GM19240 (cell line): Measurements from ENCODE around the gene CTRL.

Experiments used
- DNase-seq: peaks from one replicate; pipeline ENCODE4 v3.0.0; 2011; ENCODE audit warnings: low spot score; ENCODE audit not compliant: insufficient read length

Gene CTRL

GRCh38 chr16:67892375-67892774, 39.3 kb downstream of the CTRL start:
- no peak for DNase-seq

GRCh38 chr16:67888331-67888730, 43.3 kb downstream of the CTRL start:
- no peak for DNase-seq

DNA sequence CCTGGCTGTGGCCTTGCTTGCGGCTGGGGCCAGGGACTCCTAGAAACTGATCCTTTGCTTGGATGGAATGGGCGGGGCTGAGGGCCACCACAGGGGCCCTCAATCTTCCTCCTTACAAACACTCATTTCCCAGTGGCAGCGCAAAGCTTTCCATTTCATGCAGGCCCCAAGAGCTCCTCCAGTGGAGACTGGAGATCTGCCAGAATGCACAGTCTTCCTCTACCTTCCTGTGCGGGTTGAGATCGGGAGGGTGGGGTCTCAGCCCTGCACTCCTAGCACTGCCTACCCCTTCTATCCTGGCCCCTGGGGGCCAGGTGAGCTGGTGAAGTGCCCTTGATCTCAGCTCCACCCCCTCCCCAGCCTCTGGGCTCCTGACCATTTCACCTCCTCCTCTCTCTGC, 45.3 kb downstream of the CTRL start:
- no peak for DNase-seq

DNA sequence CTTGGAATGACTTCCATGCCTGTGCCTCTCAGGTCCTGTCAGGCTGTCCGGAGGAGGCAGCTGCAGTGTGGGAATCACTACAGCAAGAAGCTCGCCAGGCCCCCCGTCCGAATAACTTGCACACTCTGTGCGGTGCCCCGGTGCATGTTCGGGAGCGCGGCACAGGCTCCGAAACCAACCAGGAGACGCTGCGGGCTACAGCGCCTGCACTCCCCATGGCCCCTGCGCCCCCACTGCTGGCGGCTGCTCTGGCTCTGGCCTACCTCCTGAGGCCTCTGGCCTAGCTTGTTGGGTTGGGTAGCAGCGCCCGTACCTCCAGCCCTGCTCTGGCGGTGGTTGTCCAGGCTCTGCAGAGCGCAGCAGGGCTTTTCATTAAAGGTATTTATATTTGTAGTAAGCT, 45.7 kb downstream of the CTRL start:
- no peak for DNase-seq

GRCh38 chr16:67885545-67885944, 46.1 kb downstream of the CTRL start:
- DNase-seq, result no peak

DNA sequence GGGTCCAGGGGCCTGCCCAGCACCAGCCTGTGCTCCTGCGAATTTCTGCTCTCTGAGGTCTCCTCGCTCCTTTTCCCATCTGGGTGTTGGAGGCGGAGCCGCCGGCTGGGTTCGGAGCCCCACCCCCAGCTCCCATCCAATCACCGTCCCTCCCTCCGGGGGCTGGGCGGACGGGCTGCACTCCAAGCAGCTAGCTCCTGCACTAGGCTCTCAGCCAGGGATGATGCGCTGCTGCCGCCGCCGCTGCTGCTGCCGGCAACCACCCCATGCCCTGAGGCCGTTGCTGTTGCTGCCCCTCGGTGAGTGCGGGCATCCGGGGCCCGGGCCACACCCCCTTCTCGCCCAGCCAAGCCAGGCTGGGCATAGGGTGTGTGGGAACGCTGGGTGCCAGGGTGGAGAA, 47.0 kb downstream of the CTRL start, which contains the start of gene NRN1L:
Gene NRN1L (plus strand): TSS at position 202 of the 400 bp plus-strand sequence. CDS start 19 bp downstream, at position 221.
- DNase-seq, result no peak

- peak; percentile 57 for DNase-seq
Measured at GRCh38 chr16:67883872-67884261, 47.8 kb downstream of the CTRL start.

DNA sequence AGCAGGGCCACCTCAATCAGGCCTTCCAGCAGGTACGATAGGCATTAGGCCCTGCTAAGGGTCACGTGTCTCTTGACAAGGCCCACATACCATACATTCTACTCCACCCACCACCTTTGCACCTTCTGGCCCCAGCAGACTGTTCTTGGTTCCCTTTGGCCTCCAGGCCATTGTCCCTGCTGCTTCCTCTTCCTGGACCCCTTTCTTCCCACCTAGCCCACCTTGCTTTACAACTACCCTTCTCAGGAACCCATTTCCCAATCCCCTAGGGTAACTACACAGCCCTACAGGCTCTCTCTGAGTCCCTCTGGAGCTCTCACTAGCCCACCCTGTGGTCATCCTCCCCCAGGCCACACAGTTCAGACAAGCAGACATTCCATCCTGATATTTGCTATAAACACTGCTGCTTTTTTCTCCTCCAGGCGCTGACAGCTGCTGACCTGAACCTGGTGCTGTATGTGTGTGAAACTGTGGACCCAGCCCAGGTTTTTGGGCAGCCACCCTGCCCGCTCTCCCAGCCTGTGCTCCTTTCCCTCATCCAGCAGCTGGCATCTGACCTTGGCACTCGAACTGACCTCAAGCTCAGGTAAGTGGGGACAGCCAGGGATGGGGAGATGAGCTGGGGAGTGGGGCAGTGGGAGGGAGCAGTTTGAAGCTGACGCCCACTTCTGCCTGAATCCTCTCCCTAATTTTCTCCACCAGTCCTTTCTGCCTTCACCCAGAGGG, 48.4 kb downstream of the CTRL start:
- no peak for DNase-seq

GRCh38 chr16:67882374-67883145, 49.1 kb downstream of the CTRL start:
- DNase-seq, result no peak

DNA sequence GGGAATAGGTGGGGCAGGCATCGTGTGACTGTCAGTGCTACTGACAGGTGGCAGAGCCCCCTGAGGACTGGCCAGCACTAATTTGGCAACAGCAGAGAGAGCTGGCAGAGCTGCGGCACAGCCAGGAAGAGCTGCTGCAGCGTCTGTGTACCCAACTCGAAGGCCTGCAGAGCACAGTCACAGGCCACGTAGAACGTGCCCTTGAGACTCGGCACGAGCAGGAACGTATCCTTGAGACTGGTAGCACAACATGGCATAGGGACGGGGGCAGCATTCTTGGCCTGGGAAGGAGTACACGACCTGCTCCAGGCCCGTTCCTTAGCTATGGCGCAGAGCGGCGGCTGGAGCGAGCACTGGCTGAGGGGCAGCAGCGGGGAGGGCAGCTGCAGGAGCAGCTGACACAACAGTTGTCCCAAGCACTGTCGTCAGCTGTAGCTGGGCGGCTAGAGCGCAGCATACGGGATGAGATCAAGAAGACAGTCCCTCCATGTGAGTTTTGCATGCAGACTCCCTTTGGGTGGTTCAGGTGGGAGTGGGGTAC, 50.0 kb downstream of the CTRL start:
- DNase-seq, result no peak

GRCh38 chr16:67880584-67880983, 51.1 kb downstream of the CTRL start:
- no peak for DNase-seq

GRCh38 chr16:67879936-67880335, 51.7 kb downstream of the CTRL start:
- DNase-seq, result no peak
